GM12872 (cell line): Measurements from ENCODE around the gene ARFGEF3.

Experiments
- TF ChIP-seq, protein P1 (sequence below): IDR thresholded peaks from 3 replicates; pipeline ENCODE4 v1.5.1; 2011; ENCODE audit warnings: low read depth, mild to moderate bottlenecking, low read length, moderate library complexity; ENCODE audit not compliant: insufficient read depth

The ARFGEF3 gene

GRCh38 chr6:138374230-138374629 lies 212.5 kb downstream of the ARFGEF3 start:
- TF ChIP-seq, protein P1, sequence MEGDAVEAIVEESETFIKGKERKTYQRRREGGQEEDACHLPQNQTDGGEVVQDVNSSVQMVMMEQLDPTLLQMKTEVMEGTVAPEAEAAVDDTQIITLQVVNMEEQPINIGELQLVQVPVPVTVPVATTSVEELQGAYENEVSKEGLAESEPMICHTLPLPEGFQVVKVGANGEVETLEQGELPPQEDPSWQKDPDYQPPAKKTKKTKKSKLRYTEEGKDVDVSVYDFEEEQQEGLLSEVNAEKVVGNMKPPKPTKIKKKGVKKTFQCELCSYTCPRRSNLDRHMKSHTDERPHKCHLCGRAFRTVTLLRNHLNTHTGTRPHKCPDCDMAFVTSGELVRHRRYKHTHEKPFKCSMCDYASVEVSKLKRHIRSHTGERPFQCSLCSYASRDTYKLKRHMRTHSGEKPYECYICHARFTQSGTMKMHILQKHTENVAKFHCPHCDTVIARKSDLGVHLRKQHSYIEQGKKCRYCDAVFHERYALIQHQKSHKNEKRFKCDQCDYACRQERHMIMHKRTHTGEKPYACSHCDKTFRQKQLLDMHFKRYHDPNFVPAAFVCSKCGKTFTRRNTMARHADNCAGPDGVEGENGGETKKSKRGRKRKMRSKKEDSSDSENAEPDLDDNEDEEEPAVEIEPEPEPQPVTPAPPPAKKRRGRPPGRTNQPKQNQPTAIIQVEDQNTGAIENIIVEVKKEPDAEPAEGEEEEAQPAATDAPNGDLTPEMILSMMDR: no peak

DNA sequence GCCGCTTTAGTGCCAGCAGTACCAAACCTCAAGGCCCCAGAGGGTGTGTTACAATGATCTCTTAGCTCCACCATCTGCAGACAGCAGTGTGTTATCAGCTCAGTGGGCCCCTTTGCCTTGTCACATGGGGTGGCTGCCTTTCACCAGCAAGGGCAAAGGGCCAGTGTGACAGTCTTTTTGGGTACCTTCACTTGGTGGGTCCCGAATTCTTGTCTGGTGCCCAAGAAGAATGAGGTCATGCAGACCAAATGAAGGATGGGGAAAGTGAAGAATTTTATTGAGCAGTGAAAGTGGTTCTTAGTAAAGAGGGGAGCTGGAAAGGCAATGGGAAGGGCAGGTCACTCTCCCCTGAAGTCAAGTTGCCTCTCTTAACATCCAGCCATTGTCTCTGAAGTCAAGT lies 213.1 kb downstream of the ARFGEF3 start:
- TF ChIP-seq, protein P1: no peak

- TF ChIP-seq, protein P1: no peak
Measured at GRCh38 chr6:138377042-138377441, 215.3 kb downstream of the ARFGEF3 start.

DNA sequence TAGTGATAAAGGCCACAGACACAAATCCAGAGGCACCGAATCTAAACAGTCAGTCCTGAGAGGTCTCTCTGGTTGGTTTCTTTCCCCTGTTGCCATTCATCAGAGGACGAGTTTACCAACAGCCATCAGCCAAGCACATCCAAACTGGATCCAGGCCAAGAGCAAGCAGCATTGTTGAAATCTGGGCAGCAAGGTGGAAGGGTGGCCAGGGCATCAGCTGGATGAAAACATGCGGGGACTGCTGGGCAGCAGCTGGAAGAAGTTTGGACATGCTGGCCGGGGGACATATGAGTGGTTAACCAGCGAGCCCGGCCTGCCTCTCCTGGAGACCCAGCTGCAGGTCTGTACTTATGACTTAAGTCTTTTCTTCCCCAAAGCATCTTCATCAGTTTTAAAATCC lies 216.1 kb downstream of the ARFGEF3 start, which contains the start of gene SMIM28:
SMIM28 (plus strand) TSS at position 62 of the 400 bp plus-strand sequence; CDS start at position 230, 168 bp downstream.
- TF ChIP-seq, protein P1: no peak

DNA sequence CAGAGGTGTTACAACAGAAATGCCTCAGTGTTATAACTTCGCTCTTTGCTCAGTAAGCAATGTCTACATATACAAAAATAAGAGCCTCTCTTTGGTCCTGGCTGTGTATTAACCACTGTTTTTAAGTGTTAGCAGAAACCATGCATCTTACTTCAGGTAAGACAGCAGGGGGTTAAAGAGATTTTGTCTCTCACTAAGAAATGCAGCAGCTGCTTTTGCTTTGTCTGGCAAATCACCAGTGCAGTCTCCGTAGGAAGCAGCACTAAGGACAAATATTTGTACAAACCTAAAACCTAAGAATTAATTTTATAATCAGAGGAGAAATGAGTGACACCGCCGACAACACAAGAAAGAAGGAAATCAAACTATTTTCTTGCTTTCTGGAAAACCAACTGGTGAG lies 216.7 kb downstream of the ARFGEF3 start:
- TF ChIP-seq, protein P1: no peak

DNA sequence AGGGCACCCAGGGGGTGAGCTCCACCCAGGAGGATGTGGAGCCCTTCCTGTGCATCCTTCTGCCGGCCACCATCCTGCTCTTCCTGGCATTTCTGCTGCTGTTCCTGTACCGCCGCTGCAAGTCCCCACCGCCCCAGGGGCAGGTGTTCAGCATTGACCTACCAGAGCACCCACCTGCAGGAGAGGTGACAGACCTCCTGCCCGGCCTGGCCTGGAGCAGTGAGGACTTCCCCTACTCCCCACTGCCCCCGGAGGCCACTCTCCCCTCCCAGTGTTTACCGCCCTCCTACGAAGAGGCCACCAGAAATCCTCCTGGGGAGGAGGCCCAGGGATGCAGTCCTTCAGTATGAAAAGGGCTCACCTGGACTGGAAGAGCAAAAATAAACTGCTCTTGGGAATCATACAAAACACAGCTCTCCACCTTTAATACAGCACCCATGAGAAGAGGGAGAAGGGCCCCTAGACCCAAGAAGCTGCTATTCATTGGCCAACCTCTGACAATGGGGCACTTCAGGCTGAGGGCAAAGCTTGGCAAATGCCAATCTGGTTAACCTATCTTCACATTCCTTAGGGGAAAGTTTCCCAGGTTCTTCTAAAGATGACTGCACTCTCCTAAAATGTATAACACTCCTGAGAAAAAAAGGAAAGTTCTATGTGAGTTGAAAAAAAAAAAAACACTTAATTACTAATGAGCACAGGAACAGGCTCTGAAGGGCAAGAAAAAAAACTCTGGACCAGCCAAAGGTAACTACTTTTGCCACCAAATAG lies 220.9 kb downstream of the ARFGEF3 start:
- TF ChIP-seq, protein P1: no peak

GRCh38 chr6:138383776-138384175 lies 222.0 kb downstream of the ARFGEF3 start:
- TF ChIP-seq, protein P1: no peak
